ENCODE results near the gene C10orf88.

GRCh38 chr10:123001370-123001769, 47.3 kb upstream of the C10orf88 start:
- no peak for TF ChIP-seq EZH2 (IDR thresholded peaks at IDR 0.05; ENCODE audit: borderline replicate concordance, low read length)
- TF ChIP-seq, protein P1, sequence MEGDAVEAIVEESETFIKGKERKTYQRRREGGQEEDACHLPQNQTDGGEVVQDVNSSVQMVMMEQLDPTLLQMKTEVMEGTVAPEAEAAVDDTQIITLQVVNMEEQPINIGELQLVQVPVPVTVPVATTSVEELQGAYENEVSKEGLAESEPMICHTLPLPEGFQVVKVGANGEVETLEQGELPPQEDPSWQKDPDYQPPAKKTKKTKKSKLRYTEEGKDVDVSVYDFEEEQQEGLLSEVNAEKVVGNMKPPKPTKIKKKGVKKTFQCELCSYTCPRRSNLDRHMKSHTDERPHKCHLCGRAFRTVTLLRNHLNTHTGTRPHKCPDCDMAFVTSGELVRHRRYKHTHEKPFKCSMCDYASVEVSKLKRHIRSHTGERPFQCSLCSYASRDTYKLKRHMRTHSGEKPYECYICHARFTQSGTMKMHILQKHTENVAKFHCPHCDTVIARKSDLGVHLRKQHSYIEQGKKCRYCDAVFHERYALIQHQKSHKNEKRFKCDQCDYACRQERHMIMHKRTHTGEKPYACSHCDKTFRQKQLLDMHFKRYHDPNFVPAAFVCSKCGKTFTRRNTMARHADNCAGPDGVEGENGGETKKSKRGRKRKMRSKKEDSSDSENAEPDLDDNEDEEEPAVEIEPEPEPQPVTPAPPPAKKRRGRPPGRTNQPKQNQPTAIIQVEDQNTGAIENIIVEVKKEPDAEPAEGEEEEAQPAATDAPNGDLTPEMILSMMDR (conservative IDR thresholded peaks at IDR 0.05 in 1 of 2, IDR thresholded peaks at IDR 0.05 in 1 of 2; ENCODE audit: extremely low read depth in 1 of 2, insufficient read depth in 1 of 2, low read depth in 1 of 2, low read length in 2 of 2), result no peak

All from mammary epithelial cell (primary cell).